Naive B cell (primary cell): ENCODE measurements around the gene RRAS2. TPM values are rescaled to one million over a fixed set of nuclear protein-coding genes. Genes with fewer than 3 reads are reported as not detected.

Source experiments
- ATAC-seq, 2 donors: fragments of 150-1000 bp; cut with Tn5 transposase; 2 replicates each; pipeline ENCODE4 v1.10.0; 2021; ENCODE audit warnings: low read depth in 2 of 2, mild to moderate bottlenecking in 2 of 2, moderate library complexity in 2 of 2
- DNase-seq: peaks from one replicate; pipeline ENCODE4 v3.0.0; 2022
- H3K27ac Mint-ChIP-seq, 6 donors: one replicate each; pipeline ENCODE4 v1.8.0; 2020 to 2022; ENCODE audit warnings: mild to moderate bottlenecking in 6 of 6, mixed read lengths in 6 of 6, moderate library complexity in 5 of 6, inconsistent platforms in 2 of 6
- H3K27me3 Mint-ChIP-seq, 3 donors: one replicate each; pipeline ENCODE4 v1.8.0; 2021 to 2022; ENCODE audit warnings: mixed read lengths in 3 of 3, mild to moderate bottlenecking in 1 of 3
- H3K36me3 Mint-ChIP-seq, 2 donors: one replicate each; pipeline ENCODE4 v1.8.0; 2020 to 2022; ENCODE audit warnings: mixed read lengths in 2 of 2, inconsistent platforms in 1 of 2, mild to moderate bottlenecking in 1 of 2
- H3K4me1 Mint-ChIP-seq, 3 donors: one replicate each; pipeline ENCODE4 v1.8.0; 2020 to 2022; ENCODE audit warnings: mixed read lengths in 3 of 3, inconsistent platforms in 1 of 3, mild to moderate bottlenecking in 1 of 3, moderate library complexity in 1 of 3
- H3K4me3 Mint-ChIP-seq, 8 donors: one replicate each; pipeline ENCODE4 v1.8.0; 2020 to 2022; ENCODE audit warnings: mild to moderate bottlenecking in 8 of 8, mixed read lengths in 8 of 8, moderate library complexity in 8 of 8, inconsistent platforms in 2 of 8
- H3K9me3 Mint-ChIP-seq, 7 donors: one replicate each; pipeline ENCODE4 v1.8.0; 2020 to 2022; ENCODE audit warnings: mixed read lengths in 7 of 7, mild to moderate bottlenecking in 5 of 7, inconsistent platforms in 2 of 7, moderate library complexity in 1 of 7
- polyA plus RNA-seq, 6 donors: library from polyadenylated mRNA; unstranded; fragments of 300-500 nt; fragmentation: Illumina TruSeq; gene quantifications; one replicate each; pipeline ENCODE4 v1.2.3, GENCODE V29; 2021; ENCODE audit warnings: low read depth in 6 of 6

RRAS2 gene
- polyA plus RNA-seq, 6 donors from 2014 or later: 95.9 to 155 (median 118) TPM

- H3K4me3 Mint-ChIP-seq: peak overlapping the region; percentile 78 to 93 (median 88)
- peak; percentile 96 to 98 for ATAC-seq
- H3K27ac Mint-ChIP-seq: peak overlapping the region in 5 of 6 donors; percentile 70 to 95 (median 78)
Observed at GRCh38 chr11:14380947-14381561, 22.1 kb upstream of the RRAS2 start.

DNA sequence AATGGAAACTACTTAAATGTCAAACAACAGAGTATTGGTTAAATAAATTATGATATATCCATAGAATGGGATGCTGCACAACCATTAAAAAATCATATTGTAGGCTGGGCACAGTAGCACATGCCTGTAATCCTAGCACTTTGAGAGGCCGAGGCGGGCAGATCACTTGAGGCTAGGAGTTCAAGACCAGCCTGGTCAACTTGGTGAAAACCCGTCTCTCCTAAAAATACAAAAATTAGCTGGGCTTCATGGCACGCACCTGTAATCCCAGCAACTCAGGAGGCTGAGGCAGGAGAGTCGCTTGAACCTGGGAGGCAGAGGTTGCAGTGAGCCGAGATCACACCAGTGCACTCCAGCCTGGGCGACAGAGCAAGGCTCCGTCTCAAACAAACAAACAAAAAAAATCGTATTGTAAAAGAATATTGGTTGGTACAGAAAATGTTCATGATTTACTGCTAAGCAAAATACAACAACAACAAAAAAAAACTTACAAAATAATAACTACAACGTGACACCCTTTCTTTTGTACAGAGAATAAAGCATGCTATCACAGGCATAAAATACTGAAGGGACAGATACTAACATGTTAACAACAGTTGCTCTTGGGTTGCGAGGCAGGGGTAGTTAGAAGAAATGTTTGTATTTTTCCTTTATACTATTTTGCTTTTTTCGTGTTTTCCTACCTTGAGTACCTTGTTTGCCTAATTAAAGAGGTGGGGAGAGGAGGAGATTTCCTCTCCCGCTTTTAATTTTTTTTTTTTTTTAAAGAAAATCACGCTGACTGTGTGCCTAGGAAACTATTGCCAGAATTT is 21.3 kb upstream of the RRAS2 start:
- Mint-ChIP-seq H3K27me3 (no peaks in the 10 kb centered on the region), H3K9me3 (no peaks in the 10 kb centered on the region), H3K36me3 (no peaks in the 10 kb centered on the region), H3K27ac (peak overlapping the region in 5 of 6 donors; percentile 67 to 95 (median 77)), H3K4me3 (peak overlapping the region; percentile 78 to 92 (median 88)), H3K4me1 (peaks cover 14 to 20% (median 18%) of the 10 kb centered on the region in 3 donors)
- ATAC-seq (no peak), DNase-seq (no peak)

More at GRCh38 chr11:14380947-14381561, 22.1 kb upstream of the RRAS2 start:
- no peaks in the 10 kb centered on the region for H3K36me3 Mint-ChIP-seq
- no peaks in the 10 kb centered on the region for H3K27me3 Mint-ChIP-seq
- H3K4me1 Mint-ChIP-seq: peaks cover 14 to 20% (median 18%) of the 10 kb centered on the region in 3 donors
- H3K9me3 Mint-ChIP-seq: no peaks in the 10 kb centered on the region
- peak; percentile 71 for DNase-seq

- Mint-ChIP-seq H3K36me3 (no peaks in the 10 kb centered on the region), H3K4me3 (no peak overlapping the region), H3K27me3 (no peaks in the 10 kb centered on the region), H3K27ac (peak overlapping the region in 1 of 6 donors; percentile 59), H3K4me1 (peaks cover 15 to 20% (median 18%) of the 10 kb centered on the region in 3 donors), H3K9me3 (no peaks in the 10 kb centered on the region)
- ATAC-seq (no peak), DNase-seq (no peak)
Observed at GRCh38 chr11:14378171-14378570, 19.2 kb upstream of the RRAS2 start.

DNA sequence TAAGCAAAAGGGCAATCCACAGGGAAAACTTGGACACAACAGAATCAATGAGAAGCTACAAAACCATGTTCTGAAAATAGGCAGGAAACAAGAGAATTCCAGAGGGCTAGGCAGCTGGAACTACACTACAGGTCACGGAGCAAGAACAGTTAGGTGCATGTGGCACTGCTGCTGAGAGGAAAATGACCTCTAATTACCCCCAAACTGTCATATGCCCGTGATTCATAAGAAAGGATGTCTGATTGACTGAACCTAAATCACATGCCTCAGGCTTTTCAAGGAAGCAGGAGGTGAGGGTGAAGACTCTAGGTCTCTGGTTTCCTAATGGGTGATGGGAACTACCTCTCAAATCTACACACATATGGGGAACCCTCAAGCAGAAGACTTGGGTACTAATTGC is 17.9 kb upstream of the RRAS2 start:
- Mint-ChIP-seq H3K4me1 (peaks cover 15 to 18% (median 17%) of the 10 kb centered on the region in 3 donors), H3K27me3 (no peaks in the 10 kb centered on the region), H3K9me3 (no peaks in the 10 kb centered on the region), H3K4me3 (peak overlapping the region in 1 of 8 donors; percentile 16), H3K36me3 (no peaks in the 10 kb centered on the region), H3K27ac (peak overlapping the region in 2 of 6 donors; percentile 11 to 31)
- no peak for ATAC-seq
- DNase-seq: no peak

- peak overlapping the region in 1 of 6 donors; percentile 49 for H3K27ac Mint-ChIP-seq
Observed at GRCh38 chr11:14374922-14375830, 16.2 kb upstream of the RRAS2 start.

GRCh38 chr11:14373941-14374646 is 15.1 kb upstream of the RRAS2 start:
- ATAC-seq: no peak
- no peak for DNase-seq
- Mint-ChIP-seq H3K27me3 (no peaks in the 10 kb centered on the region), H3K9me3 (no peaks in the 10 kb centered on the region), H3K36me3 (no peaks in the 10 kb centered on the region), H3K4me1 (peaks cover 15 to 27% (median 17%) of the 10 kb centered on the region in 3 donors), H3K27ac (peak overlapping the region in 2 of 6 donors; percentile 3 to 39), H3K4me3 (no peak overlapping the region)

More at GRCh38 chr11:14374922-14375830, 16.2 kb upstream of the RRAS2 start:
- DNase-seq: no peak
- H3K36me3 Mint-ChIP-seq: no peaks in the 10 kb centered on the region
- no peak overlapping the region for H3K4me3 Mint-ChIP-seq
- H3K27me3 Mint-ChIP-seq: no peaks in the 10 kb centered on the region
- ATAC-seq: no peak
- H3K4me1 Mint-ChIP-seq: peaks cover 9 to 16% (median 11%) of the 10 kb centered on the region in 3 donors
- H3K9me3 Mint-ChIP-seq: no peaks in the 10 kb centered on the region

- H3K4me1 Mint-ChIP-seq: peaks cover 16 to 32% (median 17%) of the 10 kb centered on the region in 3 donors
- no peak overlapping the region for H3K27ac Mint-ChIP-seq
- no peaks in the 10 kb centered on the region for H3K27me3 Mint-ChIP-seq
- no peak for DNase-seq
- no peak overlapping the region for H3K4me3 Mint-ChIP-seq
- H3K9me3 Mint-ChIP-seq: no peaks in the 10 kb centered on the region
- no peak for ATAC-seq
- no peaks in the 10 kb centered on the region for H3K36me3 Mint-ChIP-seq
Observed at GRCh38 chr11:14372011-14372410, 13.0 kb upstream of the RRAS2 start.

- Mint-ChIP-seq H3K4me1 (peaks cover 14 to 28% (median 17%) of the 10 kb centered on the region in 3 donors), H3K27me3 (no peaks in the 10 kb centered on the region), H3K9me3 (no peaks in the 10 kb centered on the region), H3K4me3 (peak overlapping the region in 1 of 8 donors; percentile 62), H3K27ac (no peak overlapping the region), H3K36me3 (no peaks in the 10 kb centered on the region)
- no peak for ATAC-seq
- DNase-seq: no peak
Observed at GRCh38 chr11:14371249-14371648, 12.3 kb upstream of the RRAS2 start.

DNA sequence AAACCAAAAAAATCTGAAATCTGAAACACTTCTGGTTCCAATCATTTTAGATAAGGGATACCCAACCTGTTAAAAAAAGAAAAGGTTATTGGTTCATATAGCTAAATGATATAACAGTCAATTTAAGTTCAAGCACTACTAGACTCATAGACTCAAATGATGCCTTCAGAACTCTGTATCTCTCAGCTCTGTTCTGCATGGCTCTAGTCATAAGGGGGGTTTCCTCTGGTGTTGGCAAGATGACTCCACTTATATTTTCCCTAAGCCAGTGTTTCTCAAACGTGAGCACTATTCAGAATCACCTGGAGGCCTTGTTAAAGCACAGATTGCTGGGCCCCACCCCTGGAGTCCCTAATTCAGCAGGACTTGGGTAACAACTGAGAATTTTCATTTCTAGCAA is 11.5 kb upstream of the RRAS2 start:
- H3K36me3 Mint-ChIP-seq: no peaks in the 10 kb centered on the region
- peak overlapping the region in 1 of 6 donors; percentile 28 for H3K27ac Mint-ChIP-seq
- peak overlapping the region in 2 of 8 donors; percentile 62 to 65 for H3K4me3 Mint-ChIP-seq
- H3K4me1 Mint-ChIP-seq: peaks cover 14 to 28% (median 17%) of the 10 kb centered on the region in 3 donors
- H3K27me3 Mint-ChIP-seq: no peaks in the 10 kb centered on the region
- peak; percentile 35 to 41 for ATAC-seq
- no peaks in the 10 kb centered on the region for H3K9me3 Mint-ChIP-seq
- DNase-seq: no peak

GRCh38 chr11:14369598-14369997 is 10.6 kb upstream of the RRAS2 start:
- DNase-seq (no peak), ATAC-seq (peak in 1 of 2 donors; percentile 21)
- Mint-ChIP-seq H3K9me3 (no peaks in the 10 kb centered on the region), H3K4me3 (peak overlapping the region in 5 of 8 donors; percentile 19 to 52 (median 30)), H3K27ac (peak overlapping the region in 4 of 6 donors; percentile 20 to 91 (median 78)), H3K27me3 (no peaks in the 10 kb centered on the region), H3K4me1 (peaks cover 14 to 28% (median 17%) of the 10 kb centered on the region in 3 donors), H3K36me3 (no peaks in the 10 kb centered on the region)

DNA sequence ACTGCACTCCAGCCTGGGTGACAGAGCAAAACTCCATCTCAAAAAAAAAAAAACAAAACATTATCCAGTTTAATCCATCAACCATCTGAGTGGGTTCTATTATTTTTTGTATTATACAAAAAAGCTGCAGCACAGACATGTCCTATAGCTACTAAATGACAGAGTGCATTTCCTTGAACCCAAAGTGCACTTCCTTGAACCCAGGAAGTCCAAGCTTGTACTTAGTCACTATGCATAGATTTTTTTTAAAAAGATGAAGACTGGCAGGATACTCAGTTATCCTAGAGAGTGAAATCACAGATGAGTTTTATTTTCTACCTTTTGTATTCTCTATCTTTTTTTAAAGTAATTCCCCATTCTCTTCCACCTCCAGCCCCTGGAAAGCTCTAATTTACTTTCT is 8.0 kb upstream of the RRAS2 start:
- no peaks in the 10 kb centered on the region for H3K9me3 Mint-ChIP-seq
- peaks cover 14 to 28% (median 15%) of the 10 kb centered on the region in 3 donors for H3K4me1 Mint-ChIP-seq
- no peaks in the 10 kb centered on the region for H3K36me3 Mint-ChIP-seq
- H3K27ac Mint-ChIP-seq: peak overlapping the region in 1 of 6 donors; percentile 72
- DNase-seq (no peak), ATAC-seq (no peak)
- H3K27me3 Mint-ChIP-seq: no peaks in the 10 kb centered on the region
- no peak overlapping the region for H3K4me3 Mint-ChIP-seq

- DNase-seq (no peak), ATAC-seq (no peak)
- no peaks in the 10 kb centered on the region for H3K36me3 Mint-ChIP-seq
- H3K27ac Mint-ChIP-seq: peak overlapping the region in 1 of 6 donors; percentile 7
- H3K27me3 Mint-ChIP-seq: no peaks in the 10 kb centered on the region
- no peaks in the 10 kb centered on the region for H3K9me3 Mint-ChIP-seq
- peaks cover 13 to 18% (median 14%) of the 10 kb centered on the region in 3 donors for H3K4me1 Mint-ChIP-seq
- no peak overlapping the region for H3K4me3 Mint-ChIP-seq
Observed at GRCh38 chr11:14364322-14364721, 5.3 kb upstream of the RRAS2 start.
